ENCODE measurements around the gene IRF2.

GRCh38 chr4:184395971-184396391, 78.4 kb downstream of the IRF2 start:
- no peak for TF ChIP-seq CTCF (IDR thresholded peaks at IDR 0.05; ENCODE audit: borderline replicate concordance, extremely low read depth, low read length, poor library complexity, severe bottlenecking)
- TF ChIP-seq EZH2 (IDR thresholded peaks at IDR 0.05; ENCODE audit: borderline replicate concordance, low read depth, low read length, severe bottlenecking), result no peak

Data from DND-41 (cell line).